NCI-H2107 treated with DMSO at 0.1 percent for 48 hours (cell line): ENCODE measurements around the gene SLC16A11.
A peak's percentile ranks its signal among the peaks of the same experiment; 100 is the strongest.

Experiments
- DNase-seq: peaks from one replicate; lab custom pipeline; 2025; ENCODE audit not compliant: unreplicated experiment; lab: John Stamatoyannopoulos, UW

SLC16A11 gene

DNA sequence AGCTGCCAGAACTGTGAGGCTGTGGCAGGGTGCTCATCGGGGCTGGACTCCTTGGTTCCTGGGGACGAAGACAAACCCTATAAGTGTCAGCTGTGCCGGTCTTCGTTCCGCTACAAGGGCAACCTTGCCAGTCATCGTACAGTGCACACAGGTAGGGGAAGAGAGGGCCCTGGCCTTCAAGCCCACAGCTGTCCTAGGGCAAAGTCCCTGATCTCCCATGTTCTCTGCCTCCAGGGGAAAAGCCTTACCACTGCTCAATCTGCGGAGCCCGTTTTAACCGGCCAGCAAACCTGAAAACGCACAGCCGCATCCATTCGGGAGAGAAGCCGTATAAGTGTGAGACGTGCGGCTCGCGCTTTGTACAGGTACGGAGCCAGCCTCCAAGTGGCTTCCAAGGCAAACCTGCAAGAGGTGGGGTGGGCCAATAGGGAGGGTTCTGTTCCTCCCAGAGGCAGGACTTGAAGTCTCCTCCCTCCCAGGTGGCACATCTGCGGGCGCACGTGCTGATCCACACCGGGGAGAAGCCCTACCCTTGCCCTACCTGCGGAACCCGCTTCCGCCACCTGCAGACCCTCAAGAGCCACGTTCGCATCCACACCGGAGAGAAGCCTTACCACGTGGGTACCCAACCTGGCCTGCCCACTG is 17.3 kb downstream of the SLC16A11 start:
- no peak for DNase-seq

DNA sequence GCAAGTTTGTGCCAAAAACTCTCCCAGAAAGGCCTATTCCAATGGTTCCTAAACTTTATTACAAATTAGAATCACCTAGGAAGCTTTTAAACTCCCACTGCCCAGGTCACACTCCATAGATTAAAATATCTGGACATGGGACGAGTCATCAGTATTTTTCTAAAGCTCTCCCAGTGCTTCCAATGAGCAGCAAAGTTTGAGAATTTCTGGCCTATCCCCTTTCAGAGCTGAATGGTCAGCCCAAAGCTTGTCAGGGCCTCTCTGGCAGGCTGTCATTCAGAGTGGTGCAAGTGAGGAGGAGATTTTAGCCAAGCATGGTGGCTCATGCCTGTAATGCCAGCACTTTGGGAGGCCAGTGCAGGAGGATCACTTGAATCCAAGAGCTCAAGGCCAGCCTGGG is 18.6 kb downstream of the SLC16A11 start:
- DNase-seq = no peak

DNA sequence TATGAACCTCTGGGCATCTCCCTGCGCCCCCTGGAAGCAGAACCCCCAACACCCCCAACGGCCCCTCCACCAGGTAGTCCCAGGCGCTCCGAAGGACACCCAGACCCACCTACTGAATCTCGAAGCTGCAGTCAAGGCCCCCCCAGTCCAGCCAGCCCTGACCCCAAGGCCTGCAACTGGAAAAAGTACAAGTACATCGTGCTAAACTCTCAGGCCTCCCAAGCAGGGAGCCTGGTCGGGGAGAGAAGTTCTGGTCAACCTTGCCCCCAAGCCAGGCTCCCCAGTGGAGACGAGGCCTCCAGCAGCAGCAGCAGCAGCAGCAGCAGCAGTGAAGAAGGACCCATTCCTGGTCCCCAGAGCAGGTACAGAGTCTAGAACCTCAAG is 19.5 kb downstream of the SLC16A11 start:
- no peak for DNase-seq

DNA sequence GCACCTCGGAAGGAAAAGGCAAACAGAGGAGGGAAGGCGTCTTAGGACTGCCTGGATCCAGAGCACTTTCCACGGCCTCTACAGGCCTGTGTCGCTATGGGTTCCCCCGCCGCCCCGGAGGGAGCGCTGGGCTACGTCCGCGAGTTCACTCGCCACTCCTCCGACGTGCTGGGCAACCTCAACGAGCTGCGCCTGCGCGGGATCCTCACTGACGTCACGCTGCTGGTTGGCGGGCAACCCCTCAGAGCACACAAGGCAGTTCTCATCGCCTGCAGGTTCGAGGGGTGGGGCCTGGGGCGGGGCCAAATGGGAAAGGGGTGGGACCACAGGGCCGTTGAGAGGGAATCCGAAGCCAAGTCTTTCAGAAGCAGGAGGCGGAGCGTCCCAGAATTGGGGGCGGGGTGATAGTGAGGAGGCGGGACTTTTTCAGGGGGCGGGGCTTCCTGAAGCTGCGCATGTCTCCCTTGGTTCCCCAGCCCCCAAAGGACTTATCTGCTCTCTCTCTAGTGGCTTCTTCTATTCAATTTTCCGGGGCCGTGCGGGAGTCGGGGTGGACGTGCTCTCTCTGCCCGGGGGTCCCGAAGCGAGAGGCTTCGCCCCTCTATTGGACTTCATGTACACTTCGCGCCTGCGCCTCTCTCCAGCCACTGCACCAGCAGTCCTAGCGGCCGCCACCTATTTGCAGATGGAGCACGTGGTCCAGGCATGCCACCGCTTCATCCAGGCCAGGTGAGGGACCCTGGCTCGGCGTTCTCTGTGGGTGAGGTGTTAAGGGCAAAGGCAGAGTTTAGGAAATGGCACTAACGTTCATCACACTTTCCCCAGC is 20.1 kb downstream of the SLC16A11 start:
- no peak for DNase-seq

DNA sequence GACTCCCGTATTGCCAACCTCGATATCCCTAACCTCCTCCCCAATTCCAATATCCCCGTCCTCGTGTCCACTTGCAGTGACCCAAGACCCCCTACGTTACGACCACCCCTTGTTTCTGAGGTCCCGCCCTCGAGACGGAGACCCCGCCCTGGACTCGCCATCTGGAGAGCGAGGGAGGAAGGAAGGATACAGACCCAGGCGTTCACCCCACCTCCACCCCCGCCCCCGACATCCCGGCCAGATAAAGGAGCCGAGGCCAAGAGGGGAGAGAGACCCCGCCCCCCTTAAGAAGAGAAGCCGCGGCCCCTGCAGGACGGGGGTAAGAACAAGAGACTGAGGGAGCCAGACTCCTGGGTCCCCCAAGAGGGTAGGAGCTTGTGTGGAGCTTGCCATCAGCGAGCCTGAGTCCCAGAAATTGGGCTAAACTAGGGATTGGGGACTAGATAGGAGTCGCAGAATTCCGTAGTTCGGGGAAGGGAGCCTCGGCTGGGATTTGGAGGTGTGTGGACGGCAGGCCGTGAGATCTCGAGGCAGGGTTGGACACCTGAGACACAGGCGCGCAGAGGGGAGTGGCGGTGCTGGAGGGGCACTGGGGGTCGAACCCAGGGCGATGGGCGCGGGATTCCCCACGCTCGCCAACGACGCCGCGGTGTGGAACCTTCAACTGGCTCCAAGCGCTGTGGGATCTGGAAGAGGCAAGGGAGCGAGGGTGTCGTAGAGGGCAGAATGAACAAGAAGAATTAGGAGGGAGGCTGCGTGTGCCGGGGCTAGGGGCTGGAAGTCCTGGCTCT is 20.9 kb downstream of the SLC16A11 start, which contains the start of gene BCL6B:
Gene BCL6B, plus strand, starts transcription at position 270 of the 791 bp plus-strand sequence. CDS start 622 bp downstream, outside the sequence.
- no peak for DNase-seq

DNA sequence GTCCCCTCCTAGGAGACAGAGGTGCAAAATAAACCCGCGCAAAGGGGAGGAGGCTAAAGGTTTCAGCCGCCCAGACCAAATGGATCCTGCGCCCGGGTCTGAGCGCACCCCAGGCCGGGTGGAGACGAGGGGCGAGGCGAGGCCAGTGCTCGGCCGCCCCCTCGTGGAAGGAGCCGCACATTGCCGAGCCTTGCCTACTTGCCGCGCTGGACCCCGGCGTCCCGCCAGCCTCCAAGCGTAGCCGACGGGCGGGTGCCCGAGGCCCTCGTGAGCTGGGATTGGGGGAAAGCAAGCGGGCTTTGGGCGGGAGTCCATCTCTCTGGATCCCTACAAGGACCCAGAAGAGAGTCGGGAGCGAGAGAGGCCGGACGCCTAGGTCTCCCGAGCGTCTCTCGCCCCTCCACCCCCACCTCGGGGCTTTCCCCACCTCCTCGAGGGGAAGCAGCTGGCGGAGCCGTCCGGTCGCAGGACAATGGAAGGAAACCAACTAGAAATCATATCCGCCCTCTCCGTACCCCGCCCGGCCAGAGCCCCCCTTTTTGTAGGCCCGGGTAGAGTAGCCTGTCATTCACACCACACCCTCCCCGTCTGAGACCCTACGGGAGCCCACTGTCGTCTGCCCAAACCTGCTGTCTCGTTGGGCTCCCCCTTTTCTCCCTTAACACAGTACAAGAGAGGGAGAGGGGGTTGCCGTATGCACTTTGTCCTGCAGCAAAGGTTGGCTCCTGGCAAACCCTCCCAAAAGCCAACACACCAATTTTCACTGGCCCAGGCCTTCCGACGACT is 21.7 kb downstream of the SLC16A11 start:
- no peak for DNase-seq

DNA sequence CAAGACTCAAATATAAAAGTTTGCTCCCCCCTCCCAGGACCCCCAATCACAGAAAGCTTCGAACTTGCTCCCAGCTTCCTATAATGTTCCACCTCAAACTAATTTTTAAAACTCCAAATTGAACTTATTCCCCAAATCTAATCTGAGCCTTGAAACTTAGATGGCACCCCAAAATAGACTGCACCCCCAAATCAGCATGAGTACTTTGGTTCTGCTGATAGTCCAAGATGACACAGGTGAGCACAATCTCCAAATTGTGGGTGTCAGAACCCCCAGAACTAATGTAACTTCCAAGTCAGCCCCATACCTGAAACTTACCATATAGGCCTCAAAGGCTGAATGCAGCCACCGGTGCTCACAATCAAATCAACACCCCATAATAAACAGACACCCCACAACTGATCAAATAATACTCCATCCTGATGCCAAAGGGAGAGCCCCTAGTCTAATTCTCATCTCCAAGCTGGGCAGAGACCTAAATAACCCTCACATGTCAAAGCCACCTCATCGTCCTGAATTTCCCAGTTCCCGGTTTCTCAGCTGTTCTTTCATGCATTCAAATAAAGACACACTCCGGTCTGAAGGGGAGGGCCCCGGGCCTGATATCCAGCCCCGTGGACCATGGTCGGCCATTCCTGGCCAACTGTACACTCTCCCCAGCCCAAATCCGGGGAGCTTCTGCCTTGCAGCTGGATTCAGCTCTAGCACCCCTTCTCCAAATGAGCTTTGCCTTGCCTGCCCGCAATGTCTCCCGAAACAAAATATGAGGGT is 22.8 kb downstream of the SLC16A11 start:
- DNase-seq = no peak

DNA sequence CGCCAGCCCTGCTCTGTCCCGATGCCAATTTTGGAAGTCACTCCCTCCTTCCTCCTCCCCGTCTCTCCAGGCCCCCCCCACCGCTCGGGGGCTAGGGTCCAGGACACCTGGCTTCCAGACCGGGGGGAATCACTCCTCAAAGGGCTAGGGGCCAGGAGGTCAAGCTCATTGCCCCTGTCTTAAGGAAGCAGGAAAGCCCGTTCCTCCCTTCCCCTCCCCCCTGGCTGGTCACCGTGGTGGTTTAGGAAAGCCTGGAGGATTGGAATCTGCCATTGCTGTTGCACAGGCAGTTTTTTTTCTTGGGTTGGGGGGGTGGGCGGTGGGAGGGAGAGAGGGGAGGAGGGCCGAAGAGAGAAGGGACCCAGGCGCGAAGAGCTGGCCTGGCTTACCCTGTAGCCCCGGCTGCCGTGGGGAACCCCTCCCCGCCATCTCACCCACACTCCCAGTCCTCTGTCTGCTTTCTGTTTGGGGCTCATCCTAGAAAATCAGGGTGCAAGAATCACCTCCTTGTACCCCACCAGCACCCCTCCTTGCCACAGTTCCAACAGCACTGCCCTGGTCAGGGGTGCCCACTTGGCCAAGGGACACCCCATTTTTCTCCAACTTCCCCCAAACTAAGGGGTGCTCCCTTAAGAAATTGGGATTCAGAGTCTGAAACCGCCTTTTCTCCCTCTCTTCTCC is 23.9 kb downstream of the SLC16A11 start:
- DNase-seq = no peak

DNA sequence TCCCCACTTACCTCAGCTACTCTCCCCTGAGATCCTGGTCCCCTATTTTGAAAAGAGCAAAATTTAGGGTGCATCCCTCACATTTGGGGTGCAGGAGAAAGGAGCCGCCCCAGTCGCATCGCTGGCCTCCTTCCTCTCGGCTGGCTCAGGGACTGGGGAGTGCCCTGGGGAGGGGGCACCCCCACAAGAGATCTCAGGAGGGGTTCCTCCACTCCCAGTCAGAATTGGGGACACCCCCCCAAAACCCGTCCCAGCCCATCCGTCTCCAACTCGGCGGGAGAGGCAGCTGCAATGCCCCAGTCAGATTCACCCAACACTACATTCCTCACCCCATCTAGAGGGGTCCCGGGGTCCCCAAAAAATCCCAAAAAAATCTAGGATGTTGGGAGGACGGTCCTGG is 24.5 kb downstream of the SLC16A11 start:
- DNase-seq = no peak

DNA sequence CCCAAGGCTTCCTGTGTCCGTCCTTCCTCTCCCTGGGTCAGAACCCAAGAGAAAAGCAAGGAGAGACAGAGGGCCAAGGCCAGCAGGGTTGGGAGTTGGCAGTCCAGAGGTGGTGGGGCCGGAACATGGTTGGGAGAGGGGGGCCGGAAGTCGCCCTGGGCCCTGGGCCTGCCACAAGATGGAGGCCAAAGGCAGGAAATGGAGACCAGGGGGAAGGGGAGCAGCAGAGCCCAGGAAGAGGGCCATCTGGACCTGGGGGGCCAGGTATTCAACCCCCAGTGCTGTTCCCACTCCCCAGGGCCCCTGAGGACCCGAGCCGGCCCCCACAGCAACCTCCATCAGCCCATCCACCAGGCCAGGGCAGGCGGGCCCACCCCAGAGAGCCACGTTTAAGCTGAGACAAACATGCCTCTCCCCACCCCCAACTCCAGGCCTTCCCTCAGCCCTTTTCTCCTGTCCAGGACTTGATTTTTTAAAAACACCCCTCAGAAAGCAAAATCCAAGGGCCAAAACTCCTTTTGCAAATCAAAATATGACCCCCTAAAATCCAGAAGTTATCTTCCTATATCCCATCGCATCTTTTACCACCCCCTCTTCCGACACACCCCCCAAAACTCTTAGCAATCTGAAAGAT is 25.4 kb downstream of the SLC16A11 start:
- no peak for DNase-seq

DNA sequence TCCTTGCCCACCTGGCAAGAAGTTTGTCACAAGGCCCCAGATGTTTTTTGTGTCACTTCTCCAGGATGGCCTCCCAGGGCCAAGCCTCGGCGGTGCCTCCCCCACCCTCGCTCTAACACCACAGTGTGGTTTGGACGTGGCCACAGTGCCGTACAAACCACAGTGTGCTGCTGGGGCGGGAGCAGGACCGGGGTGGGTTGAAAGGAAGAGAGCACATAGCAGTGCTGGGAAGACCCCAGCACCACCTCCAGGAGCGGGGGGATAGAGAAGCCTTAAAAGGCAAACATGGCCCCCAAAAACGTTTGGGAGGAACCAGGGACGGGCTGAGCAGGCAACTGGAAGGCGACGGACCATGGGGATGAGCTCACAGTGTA is 26.1 kb downstream of the SLC16A11 start:
- no peak for DNase-seq

DNA sequence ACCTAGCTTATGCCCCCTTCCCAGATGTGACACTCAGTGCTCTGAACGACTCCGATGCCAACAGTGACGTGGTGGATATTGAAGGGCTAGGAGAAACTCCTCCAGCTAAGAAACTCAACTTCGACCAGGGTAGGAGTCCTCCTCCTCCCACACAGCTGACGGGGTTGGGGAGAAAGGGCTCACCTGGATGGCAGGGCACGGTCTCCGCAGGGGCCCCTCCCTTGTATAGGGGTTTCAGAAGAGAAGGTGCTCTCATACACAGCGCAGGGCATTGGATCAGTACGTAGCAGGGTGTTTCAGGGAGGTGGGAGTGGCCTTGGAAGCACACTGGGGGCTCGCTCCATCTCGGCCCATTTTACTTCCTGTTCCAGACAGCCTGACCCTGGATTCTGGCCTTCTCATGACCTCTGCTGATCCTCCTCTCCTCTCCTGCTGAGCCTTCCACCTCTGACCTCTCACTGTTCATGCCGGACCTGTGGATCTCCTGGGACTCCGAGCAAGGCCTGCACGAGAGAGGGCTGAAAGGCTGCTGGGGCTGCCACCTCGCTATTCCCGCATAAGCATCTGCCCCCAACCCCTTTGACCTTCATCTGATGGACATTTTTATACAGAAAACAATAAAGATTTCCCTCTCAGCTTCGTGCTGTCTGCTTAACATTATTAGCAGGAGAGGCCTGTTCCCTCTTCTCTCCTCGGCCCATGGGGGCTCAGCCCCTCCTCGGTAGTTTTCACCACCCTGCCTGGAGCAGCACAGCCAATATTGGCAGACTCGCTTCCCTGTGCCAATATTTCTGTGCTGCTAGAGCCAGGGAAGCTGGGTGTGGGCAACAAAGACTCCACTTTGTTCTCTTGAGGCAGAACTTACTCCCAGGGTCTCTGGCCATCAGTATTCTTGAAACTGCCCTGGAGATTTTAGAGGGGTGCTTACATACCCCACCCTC is 26.7 kb downstream of the SLC16A11 start:
- DNase-seq = no peak

DNA sequence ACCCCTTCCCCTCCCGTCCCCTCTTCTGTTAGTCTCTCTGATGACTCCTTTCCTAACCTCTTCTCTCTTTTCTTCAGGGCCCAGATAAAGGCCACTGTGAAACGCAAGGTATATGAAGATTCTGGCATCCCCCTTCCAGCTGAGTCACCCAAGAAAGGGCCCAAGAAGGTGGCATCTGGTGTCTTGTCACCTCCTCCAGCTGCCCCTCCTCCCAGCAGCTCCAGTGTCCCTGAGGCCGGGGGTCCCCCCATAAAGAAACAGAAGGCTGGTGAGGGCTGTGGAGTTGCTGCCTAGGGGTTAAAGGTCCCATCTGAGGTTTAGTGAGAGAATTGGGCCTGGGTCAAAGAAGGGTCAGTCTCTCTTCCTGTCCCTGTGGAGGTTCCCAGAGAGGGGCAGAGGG is 27.5 kb downstream of the SLC16A11 start:
- DNase-seq = no peak

DNA sequence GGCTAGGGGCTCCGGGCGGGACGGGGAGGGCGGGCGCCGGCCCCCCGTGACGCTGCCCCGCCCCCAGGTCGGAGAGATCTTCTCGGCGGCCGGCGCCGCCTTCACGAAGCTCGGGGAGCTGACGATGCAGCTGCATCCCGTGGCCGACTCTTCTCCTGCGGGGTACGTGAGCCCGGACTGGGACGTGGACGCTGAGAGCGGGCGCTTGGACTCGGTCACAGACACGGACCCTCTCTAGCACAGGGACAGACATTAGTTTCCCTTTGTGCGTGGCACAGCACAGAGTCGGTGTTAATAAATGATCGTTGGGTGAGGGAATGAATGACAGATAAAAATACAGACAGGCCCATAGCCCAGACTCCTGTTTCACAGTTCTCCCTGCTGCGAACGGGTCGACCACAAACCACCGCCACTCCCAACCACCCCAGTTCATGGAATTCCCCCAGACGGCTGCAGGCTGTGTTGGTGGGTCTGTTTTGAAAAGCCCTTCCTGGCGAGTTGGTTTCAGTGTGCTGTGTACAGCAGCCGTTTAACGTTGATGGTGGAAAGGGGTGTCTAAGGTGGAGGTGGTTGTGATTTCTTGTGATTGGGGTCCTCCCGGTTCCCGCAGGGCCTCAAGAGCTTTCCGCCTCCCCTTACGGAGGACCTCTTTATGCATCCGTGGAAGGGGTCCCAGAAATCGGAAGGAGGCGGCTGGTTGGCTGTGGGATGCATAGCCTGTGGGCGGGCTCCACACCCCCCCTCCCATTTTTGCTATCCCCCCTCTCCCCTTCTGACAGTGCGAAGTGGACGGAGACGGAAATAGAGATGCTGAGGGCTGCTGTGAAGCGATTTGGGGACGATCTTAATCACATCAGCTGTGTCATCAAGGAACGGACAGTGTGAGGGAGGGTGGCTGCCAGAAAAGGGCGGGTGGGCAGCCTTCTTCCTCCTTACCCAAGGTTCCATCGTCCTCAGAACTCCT is 28.6 kb downstream of the SLC16A11 start:
- no peak for DNase-seq

DNA sequence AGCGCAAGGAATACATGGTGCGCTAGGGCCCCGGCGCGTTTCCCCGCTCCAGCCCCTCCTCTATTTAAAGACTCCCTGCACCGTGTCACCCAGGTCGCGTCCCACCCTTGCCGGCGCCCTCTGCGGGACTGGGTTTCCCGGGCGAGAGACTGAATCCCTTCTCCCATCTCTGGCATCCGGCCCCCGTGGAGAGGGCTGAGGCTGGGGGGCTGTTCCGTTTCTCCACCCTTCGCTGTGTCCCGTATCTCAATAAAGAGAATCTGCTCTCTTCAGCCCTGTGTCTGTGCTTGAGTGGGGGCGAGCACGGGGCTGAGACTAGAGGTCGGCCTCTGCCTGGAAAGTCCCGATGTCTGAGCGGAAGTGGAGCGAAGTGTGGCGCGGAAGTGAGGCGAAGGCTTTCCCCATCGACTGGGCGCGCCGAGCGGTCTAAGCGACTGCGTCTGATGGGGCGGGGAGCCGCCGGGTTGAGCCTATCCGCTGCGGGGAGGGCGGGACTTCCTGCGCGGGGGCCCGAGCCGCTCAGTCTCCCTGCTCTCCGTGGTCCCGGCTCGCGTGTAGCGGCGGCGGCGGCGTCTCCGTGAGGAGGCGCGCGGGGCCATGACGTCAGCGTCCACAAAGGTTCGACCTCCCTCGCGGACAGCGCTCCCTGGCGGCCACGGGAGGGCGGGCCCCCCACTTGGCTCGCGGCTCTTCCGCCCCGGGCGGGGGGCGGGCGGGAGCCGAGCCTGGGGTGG is 29.5 kb downstream of the SLC16A11 start:
- peak; percentile 64 for DNase-seq

DNA sequence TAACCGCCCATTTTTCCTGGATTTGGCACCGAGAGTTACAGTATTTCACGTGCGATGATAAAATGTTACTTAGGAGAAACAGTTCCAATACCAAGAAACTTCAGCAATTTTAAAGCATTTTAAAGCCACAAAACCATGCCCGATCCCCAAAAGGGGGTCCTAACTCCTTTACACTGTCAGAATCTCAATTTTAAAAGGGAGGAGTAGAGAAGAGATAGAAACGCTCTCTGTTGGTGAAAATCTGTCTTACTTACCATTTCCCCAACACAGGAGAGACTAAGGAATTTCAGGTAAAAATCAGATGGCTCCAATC is 32.0 kb downstream of the SLC16A11 start:
- no peak for DNase-seq

DNA sequence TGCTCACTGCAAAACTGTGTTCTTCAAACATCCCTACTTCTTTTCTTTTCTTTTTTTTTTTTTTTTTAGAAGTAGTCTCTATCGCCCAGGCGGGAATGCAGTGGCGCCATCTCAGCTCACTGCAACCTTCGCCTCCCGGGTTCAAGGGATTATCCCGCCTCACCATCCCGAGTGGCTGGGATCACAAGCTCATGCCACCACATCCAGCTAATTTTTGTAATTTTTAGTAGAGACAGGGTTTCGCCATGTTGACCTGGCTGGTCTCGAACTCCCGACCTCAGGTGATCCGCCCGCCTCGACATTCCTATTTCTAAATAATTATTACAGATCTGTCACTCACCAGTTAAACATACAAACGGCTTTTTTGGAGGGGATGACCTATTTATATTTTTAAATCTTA is 32.5 kb downstream of the SLC16A11 start:
- DNase-seq = no peak
